Smooth muscle cell (in vitro differentiated cells): ENCODE measurements around the gene FDX2. TPM values are rescaled to one million over a fixed set of nuclear protein-coding genes. Genes with fewer than 3 reads are reported as not detected.

Source experiments
- DNase-seq: peaks from one replicate; lab custom pipeline; 2025; ENCODE audit not compliant: unreplicated experiment; lab: John Stamatoyannopoulos, UW
- H2AFZ ChIP-seq: fragments of 200-600 bp; sonication (generic); 2 replicates; pipeline ENCODE4 v1.6.0; 2016; ENCODE audit warnings: antibody characterized with exemption, low read depth, mild to moderate bottlenecking
- H3F3A ChIP-seq: fragments of 200-600 bp; sonication (generic); 2 replicates; pipeline ENCODE4 v1.6.0; 2017; ENCODE audit warnings: antibody characterized with exemption, low read depth
- H3K27ac ChIP-seq: fragments of 200-600 bp; sonication (generic); 2 replicates; pipeline ENCODE4 v1.5.1; 2016; ENCODE audit warnings: low read depth, mild to moderate bottlenecking
- H3K27me3 ChIP-seq: fragments of 200-600 bp; sonication (generic); 2 replicates; pipeline ENCODE4 v1.6.1; 2016; ENCODE audit warnings: low read depth, mild to moderate bottlenecking
- H3K36me3 ChIP-seq: fragments of 200-600 bp; sonication (generic); 2 replicates; pipeline ENCODE4 v1.5.1; 2016; ENCODE audit warnings: low read depth
- H3K4me1 ChIP-seq: fragments of 200-600 bp; sonication (generic); 2 replicates; pipeline ENCODE4 v1.5.1; 2016; ENCODE audit warnings: low read depth
- H3K4me2 ChIP-seq: fragments of 200-600 bp; sonication (generic); 2 replicates; pipeline ENCODE4 v1.6.0; 2016; ENCODE audit warnings: mild to moderate bottlenecking
- H3K4me3 ChIP-seq: fragments of 200-600 bp; sonication (generic); 2 replicates; pipeline ENCODE4 v1.5.1; 2016; ENCODE audit warnings: mild to moderate bottlenecking
- H3K79me2 ChIP-seq: fragments of 200-600 bp; sonication (generic); 2 replicates; pipeline ENCODE4 v1.6.0; 2016; ENCODE audit warnings: low read depth, mild to moderate bottlenecking
- H3K9ac ChIP-seq: fragments of 200-600 bp; sonication (generic); 2 replicates; pipeline ENCODE4 v1.6.0; 2016; ENCODE audit warnings: low read depth
- H3K9me3 ChIP-seq: fragments of 200-600 bp; sonication (generic); replicated peaks from 2 replicates; pipeline ENCODE4 v1.5.1; 2016; ENCODE audit warnings: low read depth
- H4K20me1 ChIP-seq: fragments of 200-600 bp; sonication (generic); 2 replicates; pipeline ENCODE4 v1.6.0; 2016; ENCODE audit warnings: low read depth
- WGBS: methylation state at CpG from one replicate; pipeline ENCODE4 v1.1.7; 2016; ENCODE audit warnings: low lambda C conversion rate; 5-methylcytosine and 5-hydroxymethylcytosine counted together
- polyA plus RNA-seq: library from polyadenylated mRNA; unstranded; fragments of >200 nt; fragmentation: Nextera tagmentation; extraction: Ambion mirVana; gene quantifications from 2 replicates; pipeline ENCODE4 v1.2.1, GENCODE V29; 2016
- total RNA-seq: library from RNA; depleted of rRNA; stranded (reverse); fragments of >200 nt; gene quantifications from 2 replicates; pipeline ENCODE4 v1.2.3, GENCODE V29; 2014
- TF ChIP-seq, protein P1 (sequence below): fragments of 200-600 bp; sonication (generic); IDR thresholded peaks from 2 replicates; pipeline ENCODE4 v1.5.1; 2017; ENCODE audit warnings: borderline replicate concordance, mild to moderate bottlenecking, antibody characterized with exemption; ENCODE audit not compliant: insufficient read depth, poor library complexity, severe bottlenecking

FDX2 gene
- total and polyA plus RNA-seq, 2 experiments from 2014 or later, result 15.3 to 39.1 TPM

DNA sequence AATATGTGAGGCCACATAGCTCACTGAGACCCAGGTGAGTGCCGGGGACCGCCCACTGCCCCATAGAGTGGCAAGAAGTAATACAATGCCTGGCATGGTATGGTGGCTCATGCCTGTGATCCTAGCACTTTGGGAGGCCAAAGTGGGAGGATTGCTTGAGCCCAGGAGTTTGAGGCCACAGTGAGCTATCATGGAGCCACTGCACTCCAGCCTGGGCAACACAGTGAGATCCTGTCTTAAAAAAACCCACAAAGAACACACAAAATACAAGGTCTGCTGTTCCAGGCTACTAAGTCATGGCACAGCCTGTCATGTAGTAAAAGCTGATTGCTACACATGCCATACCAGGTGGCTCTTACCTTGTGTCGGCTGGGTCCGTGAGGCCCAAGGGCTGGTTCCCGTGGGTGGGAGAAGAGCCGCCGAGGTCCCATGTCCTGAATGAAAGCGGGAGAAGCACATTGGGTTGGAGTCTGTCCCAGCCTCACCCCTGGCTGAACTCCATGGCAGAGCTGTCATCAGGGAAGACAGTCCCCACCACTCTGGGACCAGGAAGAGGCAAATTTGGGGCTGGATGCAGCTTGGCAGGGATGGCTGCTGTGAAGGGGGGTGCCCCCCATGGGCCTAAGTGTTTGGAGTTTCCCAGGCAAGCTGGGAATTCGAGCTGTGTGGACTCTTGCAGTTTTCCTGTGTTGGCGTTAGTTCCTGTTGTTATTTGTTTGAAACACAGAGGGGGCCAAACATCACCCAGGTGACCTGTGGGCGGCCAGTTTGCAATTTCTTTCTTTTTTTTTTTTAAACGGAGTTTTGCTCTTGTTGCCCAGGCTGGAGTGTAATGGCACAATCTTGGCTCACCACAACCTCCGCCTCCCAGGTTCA, 3.2 kb upstream of the FDX2 start:
- H2AFZ ChIP-seq, result no peak overlapping the region
- H3K36me3 ChIP-seq, result no peaks in the 10 kb centered on the region
- H4K20me1 ChIP-seq, result no peaks in the 10 kb centered on the region
- no peak for DNase-seq
- H3K4me1 ChIP-seq, result peaks cover 10% of the 10 kb centered on the region
- no peak overlapping the region for H3K4me2 ChIP-seq
- H3K9ac ChIP-seq, result no peak overlapping the region
- H3F3A ChIP-seq, result peaks cover 7% of the 10 kb centered on the region
- H3K27me3 ChIP-seq, result no peaks in the 10 kb centered on the region
- H3K4me3 ChIP-seq, result no peak overlapping the region
- 96% methylated on average over 13 of the region's 13 CpGs for WGBS
- no peak overlapping the region for H3K27ac ChIP-seq
- H3K9me3 ChIP-seq, result no peaks in the 10 kb centered on the region
- TF ChIP-seq, protein P1, sequence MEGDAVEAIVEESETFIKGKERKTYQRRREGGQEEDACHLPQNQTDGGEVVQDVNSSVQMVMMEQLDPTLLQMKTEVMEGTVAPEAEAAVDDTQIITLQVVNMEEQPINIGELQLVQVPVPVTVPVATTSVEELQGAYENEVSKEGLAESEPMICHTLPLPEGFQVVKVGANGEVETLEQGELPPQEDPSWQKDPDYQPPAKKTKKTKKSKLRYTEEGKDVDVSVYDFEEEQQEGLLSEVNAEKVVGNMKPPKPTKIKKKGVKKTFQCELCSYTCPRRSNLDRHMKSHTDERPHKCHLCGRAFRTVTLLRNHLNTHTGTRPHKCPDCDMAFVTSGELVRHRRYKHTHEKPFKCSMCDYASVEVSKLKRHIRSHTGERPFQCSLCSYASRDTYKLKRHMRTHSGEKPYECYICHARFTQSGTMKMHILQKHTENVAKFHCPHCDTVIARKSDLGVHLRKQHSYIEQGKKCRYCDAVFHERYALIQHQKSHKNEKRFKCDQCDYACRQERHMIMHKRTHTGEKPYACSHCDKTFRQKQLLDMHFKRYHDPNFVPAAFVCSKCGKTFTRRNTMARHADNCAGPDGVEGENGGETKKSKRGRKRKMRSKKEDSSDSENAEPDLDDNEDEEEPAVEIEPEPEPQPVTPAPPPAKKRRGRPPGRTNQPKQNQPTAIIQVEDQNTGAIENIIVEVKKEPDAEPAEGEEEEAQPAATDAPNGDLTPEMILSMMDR, result no peak
- no peaks in the 10 kb centered on the region for H3K79me2 ChIP-seq

DNA sequence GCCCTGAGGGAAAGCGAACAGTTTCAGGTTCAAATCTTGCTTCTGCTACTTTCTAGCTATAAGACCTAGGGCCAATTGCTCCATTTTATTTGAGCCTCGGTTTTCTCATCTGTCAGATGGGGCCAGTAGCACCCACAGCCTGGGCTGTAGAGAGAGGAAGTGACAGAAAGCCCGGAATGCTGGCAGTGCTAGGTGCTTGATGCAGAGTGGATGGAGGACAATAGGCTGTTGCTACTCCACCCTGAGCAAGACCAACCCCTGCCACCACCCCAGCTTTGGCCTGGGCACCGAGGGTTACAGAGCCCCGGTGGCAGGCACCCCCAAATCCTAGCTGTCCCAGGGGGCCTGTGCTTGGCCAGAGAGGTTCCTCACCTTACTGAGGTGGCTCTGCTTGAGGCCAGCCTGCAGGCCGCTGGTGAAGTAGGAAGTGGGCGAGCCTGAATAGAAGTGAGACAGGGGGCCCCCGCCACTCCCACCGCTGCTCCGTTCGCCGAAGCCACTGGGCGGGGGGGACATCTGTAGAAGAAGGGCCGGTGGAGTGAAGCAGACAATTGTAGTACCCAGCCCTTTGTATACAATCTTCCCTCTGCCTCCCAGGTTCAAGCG, 2.1 kb upstream of the FDX2 start:
- no peaks in the 10 kb centered on the region for H3K9me3 ChIP-seq
- no peak for DNase-seq
- no peak overlapping the region for H2AFZ ChIP-seq
- no peaks in the 10 kb centered on the region for H3K36me3 ChIP-seq
- no peaks in the 10 kb centered on the region for H4K20me1 ChIP-seq
- peaks cover 10% of the 10 kb centered on the region for H3K4me1 ChIP-seq
- TF ChIP-seq, protein P1, result no peak
- no peak overlapping the region for H3K27ac ChIP-seq
- 96% methylated on average over 15 of the region's 15 CpGs for WGBS
- no peak overlapping the region for H3K4me3 ChIP-seq
- no peak overlapping the region for H3K4me2 ChIP-seq
- H3K27me3 ChIP-seq, result no peaks in the 10 kb centered on the region
- no peaks in the 10 kb centered on the region for H3K79me2 ChIP-seq
- H3F3A ChIP-seq, result peaks cover 7% of the 10 kb centered on the region
- no peak overlapping the region for H3K9ac ChIP-seq

GRCh38 chr19:10317045-10317856, 1.4 kb upstream of the FDX2 start:
- H3K9me3 ChIP-seq, result no peaks in the 10 kb centered on the region
- peaks cover 10% of the 10 kb centered on the region for H3K4me1 ChIP-seq
- H3K27me3 ChIP-seq, result no peaks in the 10 kb centered on the region
- peaks cover 7% of the 10 kb centered on the region for H3F3A ChIP-seq
- H3K9ac ChIP-seq, result no peak overlapping the region
- TF ChIP-seq, protein P1, result no peak
- no peaks in the 10 kb centered on the region for H3K36me3 ChIP-seq
- H3K27ac ChIP-seq, result no peak overlapping the region
- DNase-seq, result no peak
- no peak overlapping the region for H3K4me2 ChIP-seq
- no peak overlapping the region for H3K4me3 ChIP-seq
- WGBS, result 97% methylated on average over 20 of the region's 29 CpGs
- H3K79me2 ChIP-seq, result no peaks in the 10 kb centered on the region
- no peaks in the 10 kb centered on the region for H4K20me1 ChIP-seq
- H2AFZ ChIP-seq, result no peak overlapping the region
